ENCODE results near the gene PLEKHA5. TPM values are rescaled to one million over a fixed set of nuclear protein-coding genes. Genes with fewer than 3 reads are reported as not detected.
A peak's percentile ranks its signal among the peaks of the same experiment; 100 is the strongest.
"Not testable (repeated sequence)": the region's sequence is repeated elsewhere in the genome, so short reads cannot be mapped to it uniquely, and the experiment has no call there.

The PLEKHA5 gene
- total RNA-seq, 1 donor from 2014 or later: 102 TPM

- DNase-seq (ENCODE audit: low spot score): no peak
Observed at GRCh38 chr12:19409376-19409775, 279.8 kb downstream of the PLEKHA5 start.

GRCh38 chr12:19410211-19410610, 280.7 kb downstream of the PLEKHA5 start:
- no peak for DNase-seq (ENCODE audit: low spot score)

- DNase-seq (ENCODE audit: low spot score): no peak
Observed at GRCh38 chr12:19410629-19411185, 281.2 kb downstream of the PLEKHA5 start.

GRCh38 chr12:19411234-19412204, 282.0 kb downstream of the PLEKHA5 start:
- no peak for DNase-seq (ENCODE audit: low spot score)

- no peak for DNase-seq (ENCODE audit: low spot score)
Observed at GRCh38 chr12:19412844-19413243, 283.3 kb downstream of the PLEKHA5 start.

- not testable (repeated sequence) for DNase-seq (ENCODE audit: low spot score)
Observed at GRCh38 chr12:19413582-19413981, 284.0 kb downstream of the PLEKHA5 start.

GRCh38 chr12:19415563-19415962, 286.0 kb downstream of the PLEKHA5 start:
- DNase-seq (ENCODE audit: low spot score): no peak

- DNase-seq (ENCODE audit: low spot score): no peak
Observed at GRCh38 chr12:19419086-19419485, 289.6 kb downstream of the PLEKHA5 start.

- DNase-seq (ENCODE audit: low spot score): peak; percentile 1
Observed at GRCh38 chr12:19421503-19422282, 292.2 kb downstream of the PLEKHA5 start.

- no peak for DNase-seq (ENCODE audit: low spot score)
Observed at GRCh38 chr12:19423166-19423930, 293.8 kb downstream of the PLEKHA5 start.
